Cardiac muscle cell (in vitro differentiated cells and primary cell): ENCODE data around the gene ARL13B. TPM values are rescaled to one million over a fixed set of nuclear protein-coding genes. Genes with fewer than 3 reads are reported as not detected.

ENCODE experiments used
- DNase-seq, 2 donors: peaks; one replicate each; pipeline versions ENCODE4 v3.0.0 to v3.0.0-alpha.2; 2010 to 2017; ENCODE audit warnings: low read depth in 1 of 2, low spot score in 1 of 2
- H3K27ac ChIP-seq: fragments of 200-600 bp; sonication (generic); 2 replicates; pipeline ENCODE4 v1.5.1; 2016
- H3K27me3 ChIP-seq: fragments of 200-600 bp; sonication (generic); 2 replicates; pipeline ENCODE4 v1.6.0; 2016; ENCODE audit warnings: control low read depth
- H3K36me3 ChIP-seq: fragments of 200-600 bp; sonication (generic); 2 replicates; pipeline ENCODE4 v1.5.1; 2016; ENCODE audit warnings: control low read depth
- H3K4me1 ChIP-seq: fragments of 200-600 bp; sonication (generic); 2 replicates; pipeline ENCODE4 v1.8.1; 2017; ENCODE audit warnings: low read depth, mild to moderate bottlenecking, mixed run types
- H3K4me3 ChIP-seq: fragments of 200-600 bp; sonication (generic); 2 replicates; pipeline ENCODE4 v1.5.1; 2016; ENCODE audit warnings: mild to moderate bottlenecking
- H3K9me3 ChIP-seq: fragments of 200-600 bp; sonication (generic); 2 replicates; pipeline ENCODE4 v1.5.1; 2017; ENCODE audit warnings: low read depth, mild to moderate bottlenecking, control low read depth
- CTCF ChIP-seq: IDR thresholded peaks from 2 replicates; pipeline ENCODE4 v1.5.1; 2012; ENCODE audit warnings: low read depth, mild to moderate bottlenecking, low read length
- polyA plus RNA-seq: library from polyadenylated mRNA; unstranded; fragments of >200 nt; fragmentation: Nextera tagmentation; extraction: Ambion mirVana; gene quantifications from 2 replicates; pipeline ENCODE4 v1.2.1, GENCODE V29; 2016
- total RNA-seq: library from RNA; depleted of rRNA; stranded (reverse); fragments of >200 nt; gene quantifications from 2 replicates; pipeline ENCODE4 v1.2.3, GENCODE V29; 2016

ARL13B gene
- total and polyA plus RNA-seq, 2 experiments from 2014 or later, result 6.8 to 8.5 TPM

- Histone ChIP-seq H3K36me3 (no peaks in the 10 kb centered on the region), H3K9me3 (no peaks in the 10 kb centered on the region), H3K27me3 (no peaks in the 10 kb centered on the region), H3K27ac (no peak overlapping the region), H3K4me3 (no peak overlapping the region), H3K4me1 (peaks cover 12% of the 10 kb centered on the region)
- DNase-seq, result no peak
- no peak for TF ChIP-seq CTCF
These were observed 84.4 kb downstream of the ARL13B start for GRCh38 chr3:94064243-94064860.

- no peaks in the 10 kb centered on the region for H3K9me3 ChIP-seq
- H3K4me1 ChIP-seq, result peaks cover 12% of the 10 kb centered on the region
- no peaks in the 10 kb centered on the region for H3K27me3 ChIP-seq
- no peak for TF ChIP-seq CTCF
- no peak overlapping the region for H3K27ac ChIP-seq
- H3K4me3 ChIP-seq, result no peak overlapping the region
- DNase-seq, result no peak
- no peaks in the 10 kb centered on the region for H3K36me3 ChIP-seq
These were observed 85.2 kb downstream of the ARL13B start for GRCh38 chr3:94065122-94065521.

GRCh38 chr3:94065819-94066480, 86.0 kb downstream of the ARL13B start:
- H3K9me3 ChIP-seq, result no peaks in the 10 kb centered on the region
- H3K27ac ChIP-seq, result no peak overlapping the region
- DNase-seq, result no peak
- no peaks in the 10 kb centered on the region for H3K36me3 ChIP-seq
- no peaks in the 10 kb centered on the region for H3K27me3 ChIP-seq
- H3K4me1 ChIP-seq, result peaks cover 12% of the 10 kb centered on the region
- H3K4me3 ChIP-seq, result no peak overlapping the region
- TF ChIP-seq CTCF, result no peak

- no peak for DNase-seq
- H3K4me3 ChIP-seq, result no peak overlapping the region
- H3K27me3 ChIP-seq, result no peaks in the 10 kb centered on the region
- TF ChIP-seq CTCF, result no peak
- no peaks in the 10 kb centered on the region for H3K9me3 ChIP-seq
- peaks cover 10% of the 10 kb centered on the region for H3K4me1 ChIP-seq
- H3K27ac ChIP-seq, result no peak overlapping the region
- H3K36me3 ChIP-seq, result no peaks in the 10 kb centered on the region
These were observed 86.8 kb downstream of the ARL13B start for GRCh38 chr3:94066506-94067500.

- DNase-seq, result peak; percentile 10 to 49
- no peaks in the 10 kb centered on the region for H3K36me3 ChIP-seq
- peak; percentile 49 for TF ChIP-seq CTCF
- H3K4me3 ChIP-seq, result no peak overlapping the region
- H3K9me3 ChIP-seq, result no peaks in the 10 kb centered on the region
- no peaks in the 10 kb centered on the region for H3K27me3 ChIP-seq
- no peaks in the 10 kb centered on the region for H3K4me1 ChIP-seq
- no peak overlapping the region for H3K27ac ChIP-seq
These were observed 89.3 kb downstream of the ARL13B start for GRCh38 chr3:94069194-94069813.
